Measurements from ENCODE around the gene CX3CL1.

DNA sequence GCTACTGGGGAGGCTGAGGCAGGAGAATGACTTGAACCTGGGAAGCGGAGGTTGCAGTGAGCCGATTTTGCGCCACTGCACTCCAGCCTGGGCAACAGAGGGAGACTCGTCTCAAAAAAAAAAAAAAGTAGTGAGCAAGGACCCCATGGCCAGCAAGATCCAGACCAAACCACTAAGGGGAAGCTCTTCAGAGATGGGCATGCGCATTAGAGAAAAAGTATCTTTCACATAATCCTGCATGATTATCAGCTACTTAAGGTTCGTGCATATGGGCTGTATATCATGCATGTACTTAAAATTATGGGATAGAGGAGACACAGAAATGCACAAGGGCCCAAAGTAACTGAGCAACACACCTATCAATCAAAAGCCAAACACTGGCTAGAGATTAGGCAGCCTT is 24.4 kb upstream of the CX3CL1 start:
- no peak for TF ChIP-seq EZH2 (IDR thresholded peaks at IDR 0.05; ENCODE audit: borderline replicate concordance, low read depth, low read length, severe bottlenecking)
- TF ChIP-seq, protein P1, sequence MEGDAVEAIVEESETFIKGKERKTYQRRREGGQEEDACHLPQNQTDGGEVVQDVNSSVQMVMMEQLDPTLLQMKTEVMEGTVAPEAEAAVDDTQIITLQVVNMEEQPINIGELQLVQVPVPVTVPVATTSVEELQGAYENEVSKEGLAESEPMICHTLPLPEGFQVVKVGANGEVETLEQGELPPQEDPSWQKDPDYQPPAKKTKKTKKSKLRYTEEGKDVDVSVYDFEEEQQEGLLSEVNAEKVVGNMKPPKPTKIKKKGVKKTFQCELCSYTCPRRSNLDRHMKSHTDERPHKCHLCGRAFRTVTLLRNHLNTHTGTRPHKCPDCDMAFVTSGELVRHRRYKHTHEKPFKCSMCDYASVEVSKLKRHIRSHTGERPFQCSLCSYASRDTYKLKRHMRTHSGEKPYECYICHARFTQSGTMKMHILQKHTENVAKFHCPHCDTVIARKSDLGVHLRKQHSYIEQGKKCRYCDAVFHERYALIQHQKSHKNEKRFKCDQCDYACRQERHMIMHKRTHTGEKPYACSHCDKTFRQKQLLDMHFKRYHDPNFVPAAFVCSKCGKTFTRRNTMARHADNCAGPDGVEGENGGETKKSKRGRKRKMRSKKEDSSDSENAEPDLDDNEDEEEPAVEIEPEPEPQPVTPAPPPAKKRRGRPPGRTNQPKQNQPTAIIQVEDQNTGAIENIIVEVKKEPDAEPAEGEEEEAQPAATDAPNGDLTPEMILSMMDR (IDR thresholded peaks at IDR 0.05; ENCODE audit: borderline replicate concordance, extremely low read depth, low read length, poor library complexity, severe bottlenecking), result no peak

All from DND-41 (cell line).